ENCODE measurements around the gene MBD2.

GRCh38 chr18:54187372-54187771, 37.1 kb downstream of the MBD2 start:
- no peak for TF ChIP-seq CTCF (IDR thresholded peaks at IDR 0.05)
- no peak for TF ChIP-seq POLR2A (IDR thresholded peaks at IDR 0.05)
